ENCODE results near the gene IL17RD.

DNA sequence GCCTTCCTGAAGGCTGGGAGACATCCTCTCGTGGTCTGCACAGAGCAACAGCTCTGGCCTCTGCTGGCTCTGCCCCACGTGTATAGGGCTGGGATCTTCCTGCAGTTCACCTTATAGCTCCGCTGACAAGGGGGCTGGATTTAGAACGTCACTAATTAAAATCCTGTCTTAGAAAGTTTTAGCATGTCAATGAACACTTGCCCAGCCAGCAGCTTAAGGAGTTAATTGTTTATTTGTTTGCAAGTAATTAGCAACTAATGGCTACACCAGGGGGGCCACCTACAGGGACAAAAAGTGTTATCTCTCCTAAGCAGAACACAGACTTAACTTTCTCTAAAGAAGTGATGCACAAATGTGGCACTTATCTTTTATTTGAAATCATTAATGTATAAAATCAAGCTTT, 34.7 kb upstream of the IL17RD start, which contains the start of gene HESX1:
- TF ChIP-seq CTCF (IDR thresholded peaks at IDR 0.05) (no peak), EZH2 (IDR thresholded peaks at IDR 0.05; ENCODE audit: borderline replicate concordance, insufficient read depth, low read depth, low read length, poor library complexity, severe bottlenecking) (no peak)

All from B cell (primary cell).